ENCODE measurements around the gene CRTC1.

The CRTC1 gene

DNA sequence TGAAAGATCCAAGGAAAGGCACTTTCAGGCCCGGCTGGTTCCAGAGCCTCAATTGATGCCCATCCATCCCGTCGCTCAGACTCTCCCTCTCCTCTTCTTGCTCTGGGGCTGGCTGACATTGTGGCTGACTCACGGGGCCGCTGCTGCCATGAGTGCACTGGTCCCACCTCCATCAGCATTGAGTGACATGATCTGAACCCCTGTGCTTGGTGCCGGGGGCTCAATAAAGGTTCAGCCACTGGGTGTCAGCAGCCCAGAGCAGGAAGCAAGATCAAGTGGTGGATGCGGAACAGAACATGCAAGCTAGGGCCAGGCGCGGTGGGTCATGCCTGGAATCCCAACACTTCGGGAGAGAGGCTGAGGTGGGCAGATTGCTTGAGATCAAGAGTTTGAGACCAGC is 68.1 kb downstream of the CRTC1 start:
- Histone ChIP-seq H3K27ac (ENCODE audit: low read length) (no peak overlapping the region), H3K9me3 (replicated peaks; ENCODE audit: insufficient read depth, low read length) (no peaks in the 10 kb centered on the region), H3K4me2 (ENCODE audit: low read depth, low read length) (no peak overlapping the region), H3K36me3 (replicated peaks; ENCODE audit: insufficient read depth, low read length) (no peaks in the 10 kb centered on the region), H3K79me2 (ENCODE audit: low read length) (no peaks in the 10 kb centered on the region), H4K20me1 (ENCODE audit: insufficient read depth, low read length) (no peaks in the 10 kb centered on the region), H3F3A (ENCODE audit: insufficient read depth, low read length) (no peaks in the 10 kb centered on the region), H3K4me1 (ENCODE audit: low read length) (no peaks in the 10 kb centered on the region), H3K9me2 (replicated peaks; ENCODE audit: insufficient read depth, low read length) (no peaks in the 10 kb centered on the region), H3K4me3 (ENCODE audit: low read length) (no peak overlapping the region), H3K9ac (ENCODE audit: low read length) (no peak overlapping the region), H2AFZ (ENCODE audit: low read length) (no peak overlapping the region), H3K27me3 (replicated peaks; ENCODE audit: insufficient read depth, low read length) (no peaks in the 10 kb centered on the region)
- TF ChIP-seq, protein P1, sequence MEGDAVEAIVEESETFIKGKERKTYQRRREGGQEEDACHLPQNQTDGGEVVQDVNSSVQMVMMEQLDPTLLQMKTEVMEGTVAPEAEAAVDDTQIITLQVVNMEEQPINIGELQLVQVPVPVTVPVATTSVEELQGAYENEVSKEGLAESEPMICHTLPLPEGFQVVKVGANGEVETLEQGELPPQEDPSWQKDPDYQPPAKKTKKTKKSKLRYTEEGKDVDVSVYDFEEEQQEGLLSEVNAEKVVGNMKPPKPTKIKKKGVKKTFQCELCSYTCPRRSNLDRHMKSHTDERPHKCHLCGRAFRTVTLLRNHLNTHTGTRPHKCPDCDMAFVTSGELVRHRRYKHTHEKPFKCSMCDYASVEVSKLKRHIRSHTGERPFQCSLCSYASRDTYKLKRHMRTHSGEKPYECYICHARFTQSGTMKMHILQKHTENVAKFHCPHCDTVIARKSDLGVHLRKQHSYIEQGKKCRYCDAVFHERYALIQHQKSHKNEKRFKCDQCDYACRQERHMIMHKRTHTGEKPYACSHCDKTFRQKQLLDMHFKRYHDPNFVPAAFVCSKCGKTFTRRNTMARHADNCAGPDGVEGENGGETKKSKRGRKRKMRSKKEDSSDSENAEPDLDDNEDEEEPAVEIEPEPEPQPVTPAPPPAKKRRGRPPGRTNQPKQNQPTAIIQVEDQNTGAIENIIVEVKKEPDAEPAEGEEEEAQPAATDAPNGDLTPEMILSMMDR (IDR thresholded peaks at IDR 0.05; ENCODE audit: low read length): no peak
- no peak for TF ChIP-seq EZH2phosphoT487 (IDR thresholded peaks at IDR 0.05; ENCODE audit: low read length)
- TF ChIP-seq EZH2 (optimal IDR thresholded peaks at IDR 0.05; ENCODE audit: low read depth, low read length): no peak
- DNase-seq: no peak

DNA sequence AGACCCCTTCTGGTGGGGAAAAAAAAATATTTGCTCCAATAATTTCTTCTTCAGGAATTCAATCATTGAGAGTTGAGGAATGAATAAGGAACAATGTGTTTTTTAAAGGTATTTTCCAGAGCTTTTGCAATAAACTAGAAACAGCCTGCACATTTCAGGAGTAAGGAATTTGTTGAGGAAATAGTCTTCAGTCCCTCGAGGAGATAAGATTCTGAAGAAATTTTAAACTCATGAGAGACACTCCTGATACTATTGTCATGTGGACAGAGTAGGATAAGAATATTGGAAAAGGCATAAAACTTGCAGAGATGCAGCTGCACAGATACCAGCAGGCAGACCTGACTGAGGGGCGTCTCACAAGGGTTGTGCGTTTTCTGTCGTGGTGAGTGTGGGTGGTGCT is 71.0 kb downstream of the CRTC1 start:
- H3K4me1 ChIP-seq (ENCODE audit: low read length): no peaks in the 10 kb centered on the region
- H4K20me1 ChIP-seq (ENCODE audit: insufficient read depth, low read length): no peaks in the 10 kb centered on the region
- no peak overlapping the region for H3K9ac ChIP-seq (ENCODE audit: low read length)
- H3K79me2 ChIP-seq (ENCODE audit: low read length): no peaks in the 10 kb centered on the region
- no peaks in the 10 kb centered on the region for H3K27me3 ChIP-seq (replicated peaks; ENCODE audit: insufficient read depth, low read length)
- no peak overlapping the region for H2AFZ ChIP-seq (ENCODE audit: low read length)
- DNase-seq: no peak
- TF ChIP-seq EZH2phosphoT487 (IDR thresholded peaks at IDR 0.05; ENCODE audit: low read length) (no peak), EZH2 (optimal IDR thresholded peaks at IDR 0.05; ENCODE audit: low read depth, low read length) (no peak)
- TF ChIP-seq, protein P1 (IDR thresholded peaks at IDR 0.05; ENCODE audit: low read length): no peak
- no peaks in the 10 kb centered on the region for H3K36me3 ChIP-seq (replicated peaks; ENCODE audit: insufficient read depth, low read length)
- no peaks in the 10 kb centered on the region for H3K9me2 ChIP-seq (replicated peaks; ENCODE audit: insufficient read depth, low read length)
- H3K9me3 ChIP-seq (replicated peaks; ENCODE audit: insufficient read depth, low read length): no peaks in the 10 kb centered on the region
- no peak overlapping the region for H3K27ac ChIP-seq (ENCODE audit: low read length)
- H3K4me3 ChIP-seq (ENCODE audit: low read length): no peak overlapping the region
- no peaks in the 10 kb centered on the region for H3F3A ChIP-seq (ENCODE audit: insufficient read depth, low read length)
- H3K4me2 ChIP-seq (ENCODE audit: low read depth, low read length): no peak overlapping the region

DNA sequence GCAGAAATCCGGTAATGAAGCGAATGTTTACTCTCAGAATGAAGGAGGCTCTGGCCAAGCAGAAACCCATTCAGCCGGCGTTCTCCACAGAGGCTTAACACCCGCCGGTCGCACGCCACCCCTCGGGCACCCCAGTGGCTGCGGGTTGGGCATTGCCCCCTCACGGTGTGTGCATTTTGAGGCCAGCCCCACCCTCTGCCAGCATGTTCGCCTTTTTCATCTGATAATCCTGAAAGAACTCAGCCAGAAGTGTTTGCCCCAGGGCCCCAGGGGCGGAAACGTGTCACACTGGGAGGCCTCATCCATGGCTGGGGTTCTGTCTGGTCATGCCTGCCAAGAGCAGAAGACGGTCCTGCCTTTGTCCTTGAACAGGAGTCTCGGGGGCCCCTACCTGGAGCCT is 73.4 kb downstream of the CRTC1 start:
- H3K4me3 ChIP-seq (ENCODE audit: low read length): no peak overlapping the region
- TF ChIP-seq, protein P1 (IDR thresholded peaks at IDR 0.05; ENCODE audit: low read length): no peak
- TF ChIP-seq EZH2 (optimal IDR thresholded peaks at IDR 0.05; ENCODE audit: low read depth, low read length) (no peak), EZH2phosphoT487 (IDR thresholded peaks at IDR 0.05; ENCODE audit: low read length) (no peak)
- H3K79me2 ChIP-seq (ENCODE audit: low read length): no peaks in the 10 kb centered on the region
- no peak overlapping the region for H3K9ac ChIP-seq (ENCODE audit: low read length)
- no peaks in the 10 kb centered on the region for H3K27me3 ChIP-seq (replicated peaks; ENCODE audit: insufficient read depth, low read length)
- H3F3A ChIP-seq (ENCODE audit: insufficient read depth, low read length): no peaks in the 10 kb centered on the region
- H3K4me2 ChIP-seq (ENCODE audit: low read depth, low read length): no peak overlapping the region
- H3K36me3 ChIP-seq (replicated peaks; ENCODE audit: insufficient read depth, low read length): no peaks in the 10 kb centered on the region
- H3K27ac ChIP-seq (ENCODE audit: low read length): no peak overlapping the region
- H3K4me1 ChIP-seq (ENCODE audit: low read length): no peaks in the 10 kb centered on the region
- H3K9me3 ChIP-seq (replicated peaks; ENCODE audit: insufficient read depth, low read length): no peaks in the 10 kb centered on the region
- no peak overlapping the region for H2AFZ ChIP-seq (ENCODE audit: low read length)
- no peaks in the 10 kb centered on the region for H4K20me1 ChIP-seq (ENCODE audit: insufficient read depth, low read length)
- H3K9me2 ChIP-seq (replicated peaks; ENCODE audit: insufficient read depth, low read length): no peaks in the 10 kb centered on the region
- DNase-seq: no peak

Measured in MM.1S (cell line).